Esophagus squamous epithelium (tissue), 4 donors: ENCODE measurements around the gene BCAR1.

Source experiments
- POLR2A ChIP-seq, 4 donors: fragments of 450-650 bp; IDR thresholded peaks; one replicate each; pipeline ENCODE4 v1.6.1; 2017; ENCODE audit warnings: antibody characterized with exemption in 4 of 4, mild to moderate bottlenecking in 4 of 4, moderate library complexity in 3 of 4
- TF ChIP-seq, protein P1 (sequence below), 6 experiments: fragments of 450-650 bp in 4 of 6; fragments of 200-600 bp in 2 of 6; sonication (generic) in 2 of 6; IDR thresholded peaks; one replicate each; pipeline ENCODE4 v1.5.1; 2016 to 2019; ENCODE audit warnings: antibody characterized with exemption in 6 of 6, mild to moderate bottlenecking in 4 of 6, moderate library complexity in 4 of 6

DNA sequence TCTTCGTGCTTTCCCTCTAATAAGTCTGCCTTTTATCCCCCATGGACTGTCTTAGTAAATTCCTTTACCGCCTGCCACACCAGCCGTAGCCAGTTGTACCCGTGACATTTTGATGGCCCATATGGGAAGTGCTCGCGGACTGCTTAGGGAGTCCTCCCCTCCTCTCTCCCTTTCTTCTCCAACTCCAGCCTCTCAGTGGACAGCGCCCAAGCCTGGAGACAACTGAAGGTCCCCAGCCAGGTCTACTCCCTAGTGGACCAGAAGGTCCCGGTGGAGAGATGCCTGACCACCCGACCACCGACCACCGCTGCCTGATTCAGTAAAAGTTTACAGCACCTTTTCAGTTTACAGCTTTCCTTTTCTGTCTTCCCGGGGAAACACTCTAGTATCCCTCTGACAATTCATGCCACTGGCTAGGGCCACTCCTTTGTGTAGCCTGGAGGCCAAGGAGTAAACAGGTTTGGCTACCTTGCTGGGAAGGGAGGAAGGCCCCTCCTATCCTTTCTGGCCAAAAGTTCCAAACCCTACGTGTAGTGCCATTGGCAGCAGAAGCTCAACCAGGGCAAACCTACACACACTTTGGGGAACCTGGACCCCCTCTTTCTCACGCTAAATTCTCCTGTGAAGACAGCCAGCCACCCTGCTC lies 62.5 kb downstream of the BCAR1 start:
- TF ChIP-seq, protein P1, sequence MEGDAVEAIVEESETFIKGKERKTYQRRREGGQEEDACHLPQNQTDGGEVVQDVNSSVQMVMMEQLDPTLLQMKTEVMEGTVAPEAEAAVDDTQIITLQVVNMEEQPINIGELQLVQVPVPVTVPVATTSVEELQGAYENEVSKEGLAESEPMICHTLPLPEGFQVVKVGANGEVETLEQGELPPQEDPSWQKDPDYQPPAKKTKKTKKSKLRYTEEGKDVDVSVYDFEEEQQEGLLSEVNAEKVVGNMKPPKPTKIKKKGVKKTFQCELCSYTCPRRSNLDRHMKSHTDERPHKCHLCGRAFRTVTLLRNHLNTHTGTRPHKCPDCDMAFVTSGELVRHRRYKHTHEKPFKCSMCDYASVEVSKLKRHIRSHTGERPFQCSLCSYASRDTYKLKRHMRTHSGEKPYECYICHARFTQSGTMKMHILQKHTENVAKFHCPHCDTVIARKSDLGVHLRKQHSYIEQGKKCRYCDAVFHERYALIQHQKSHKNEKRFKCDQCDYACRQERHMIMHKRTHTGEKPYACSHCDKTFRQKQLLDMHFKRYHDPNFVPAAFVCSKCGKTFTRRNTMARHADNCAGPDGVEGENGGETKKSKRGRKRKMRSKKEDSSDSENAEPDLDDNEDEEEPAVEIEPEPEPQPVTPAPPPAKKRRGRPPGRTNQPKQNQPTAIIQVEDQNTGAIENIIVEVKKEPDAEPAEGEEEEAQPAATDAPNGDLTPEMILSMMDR (IDR thresholded peaks at IDR 0.05): no peak
- no peak for TF ChIP-seq POLR2A (IDR thresholded peaks at IDR 0.05)
